ENCODE data around the gene VCPKMT. TPM values are rescaled to one million over a fixed set of nuclear protein-coding genes. Genes with fewer than 3 reads are reported as not detected.

Gene VCPKMT
- total and polyA plus RNA-seq, 8 donors, result 2.8 to 13.3 (median 3.0) TPM

DNA sequence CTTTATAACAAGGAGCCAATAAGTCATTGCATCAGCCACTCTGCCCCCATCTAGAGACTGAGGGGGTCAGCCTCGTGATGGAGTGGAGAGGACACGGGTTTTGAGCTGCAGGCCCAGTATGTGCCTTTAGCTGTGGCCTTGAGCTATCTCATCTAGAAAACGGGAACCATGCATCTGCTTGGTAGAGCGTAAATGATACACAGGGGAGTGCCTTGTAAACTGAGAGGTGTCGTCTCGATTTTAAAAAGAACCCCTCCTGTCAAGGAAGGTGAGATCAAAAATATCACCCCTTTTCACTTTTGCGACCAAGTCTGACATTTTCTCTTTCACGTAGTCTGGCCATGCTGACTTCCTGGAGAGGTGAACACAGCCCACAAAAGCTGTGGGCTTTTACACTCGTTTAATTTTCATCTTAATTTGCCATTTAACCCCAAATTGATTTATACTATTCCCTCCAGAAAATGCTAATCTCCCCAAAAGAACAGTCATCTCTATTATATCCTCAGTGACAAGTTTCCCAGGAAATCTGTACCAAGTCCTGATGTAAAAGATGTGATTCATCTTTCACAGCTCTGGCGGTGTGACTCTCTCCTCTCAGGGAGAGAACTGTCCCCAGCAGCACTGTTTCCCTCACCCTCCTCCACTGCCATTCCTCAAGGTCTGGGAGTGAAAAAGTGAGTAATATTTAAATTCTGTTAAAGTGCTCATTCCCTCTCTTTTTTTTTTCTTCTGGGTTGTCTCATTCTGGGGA is 30.6 kb downstream of the VCPKMT start:
- DNase-seq (no peak), ATAC-seq (no peak), FAIRE-seq (no peak)
- 80 to 81% methylated on average over 10 of the region's 10 CpGs for WGBS, 2 donors
- H3K36me3 ChIP-seq, result no peaks in the 10 kb centered on the region
- H3K4me3 ChIP-seq, result no peak overlapping the region
- H3K27ac ChIP-seq, result no peak overlapping the region
- H3K27me3 ChIP-seq, result no peaks in the 10 kb centered on the region
- intact Hi-C loops (cut with DNase I), result no loop called here
- TF ChIP-seq, protein P1, sequence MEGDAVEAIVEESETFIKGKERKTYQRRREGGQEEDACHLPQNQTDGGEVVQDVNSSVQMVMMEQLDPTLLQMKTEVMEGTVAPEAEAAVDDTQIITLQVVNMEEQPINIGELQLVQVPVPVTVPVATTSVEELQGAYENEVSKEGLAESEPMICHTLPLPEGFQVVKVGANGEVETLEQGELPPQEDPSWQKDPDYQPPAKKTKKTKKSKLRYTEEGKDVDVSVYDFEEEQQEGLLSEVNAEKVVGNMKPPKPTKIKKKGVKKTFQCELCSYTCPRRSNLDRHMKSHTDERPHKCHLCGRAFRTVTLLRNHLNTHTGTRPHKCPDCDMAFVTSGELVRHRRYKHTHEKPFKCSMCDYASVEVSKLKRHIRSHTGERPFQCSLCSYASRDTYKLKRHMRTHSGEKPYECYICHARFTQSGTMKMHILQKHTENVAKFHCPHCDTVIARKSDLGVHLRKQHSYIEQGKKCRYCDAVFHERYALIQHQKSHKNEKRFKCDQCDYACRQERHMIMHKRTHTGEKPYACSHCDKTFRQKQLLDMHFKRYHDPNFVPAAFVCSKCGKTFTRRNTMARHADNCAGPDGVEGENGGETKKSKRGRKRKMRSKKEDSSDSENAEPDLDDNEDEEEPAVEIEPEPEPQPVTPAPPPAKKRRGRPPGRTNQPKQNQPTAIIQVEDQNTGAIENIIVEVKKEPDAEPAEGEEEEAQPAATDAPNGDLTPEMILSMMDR (IDR thresholded peaks at IDR 0.05), result no peak
- no peaks in the 10 kb centered on the region for H3K9me3 ChIP-seq
- H3K4me1 ChIP-seq, result no peaks in the 10 kb centered on the region

DNA sequence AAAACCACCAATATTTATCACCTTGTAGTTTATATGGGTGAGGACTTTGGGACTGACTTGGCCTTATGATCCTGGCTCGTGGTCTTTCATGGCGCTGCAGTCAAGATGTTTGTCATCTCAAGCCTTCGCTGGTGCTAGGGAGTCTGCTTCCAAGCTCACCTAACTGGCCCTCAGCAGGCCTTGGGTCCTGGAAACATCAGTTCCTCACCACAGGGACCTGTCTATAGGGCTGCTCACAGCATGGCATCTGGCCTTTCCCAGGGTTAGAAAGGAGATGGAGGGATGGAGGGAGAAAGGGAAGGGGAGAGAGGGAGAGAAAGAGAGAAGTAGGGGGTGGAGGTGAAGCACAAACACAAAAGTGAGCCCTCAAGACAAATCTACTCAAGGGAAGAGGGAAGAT is 31.7 kb downstream of the VCPKMT start:
- no peak for ATAC-seq
- H3K36me3 ChIP-seq, result no peaks in the 10 kb centered on the region
- H3K27ac ChIP-seq, result no peak overlapping the region
- H3K9me3 ChIP-seq, result no peaks in the 10 kb centered on the region
- no peak overlapping the region for H3K4me3 ChIP-seq
- no peak for FAIRE-seq
- TF ChIP-seq, protein P1 (IDR thresholded peaks at IDR 0.05), result no peak
- no peaks in the 10 kb centered on the region for H3K27me3 ChIP-seq
- WGBS, 2 donors, result 89 to 94% methylated on average over 3 of the region's 3 CpGs
- intact Hi-C loops (cut with DNase I), result no loop called here
- DNase-seq, result no peak
- H3K4me1 ChIP-seq, result no peaks in the 10 kb centered on the region

DNA sequence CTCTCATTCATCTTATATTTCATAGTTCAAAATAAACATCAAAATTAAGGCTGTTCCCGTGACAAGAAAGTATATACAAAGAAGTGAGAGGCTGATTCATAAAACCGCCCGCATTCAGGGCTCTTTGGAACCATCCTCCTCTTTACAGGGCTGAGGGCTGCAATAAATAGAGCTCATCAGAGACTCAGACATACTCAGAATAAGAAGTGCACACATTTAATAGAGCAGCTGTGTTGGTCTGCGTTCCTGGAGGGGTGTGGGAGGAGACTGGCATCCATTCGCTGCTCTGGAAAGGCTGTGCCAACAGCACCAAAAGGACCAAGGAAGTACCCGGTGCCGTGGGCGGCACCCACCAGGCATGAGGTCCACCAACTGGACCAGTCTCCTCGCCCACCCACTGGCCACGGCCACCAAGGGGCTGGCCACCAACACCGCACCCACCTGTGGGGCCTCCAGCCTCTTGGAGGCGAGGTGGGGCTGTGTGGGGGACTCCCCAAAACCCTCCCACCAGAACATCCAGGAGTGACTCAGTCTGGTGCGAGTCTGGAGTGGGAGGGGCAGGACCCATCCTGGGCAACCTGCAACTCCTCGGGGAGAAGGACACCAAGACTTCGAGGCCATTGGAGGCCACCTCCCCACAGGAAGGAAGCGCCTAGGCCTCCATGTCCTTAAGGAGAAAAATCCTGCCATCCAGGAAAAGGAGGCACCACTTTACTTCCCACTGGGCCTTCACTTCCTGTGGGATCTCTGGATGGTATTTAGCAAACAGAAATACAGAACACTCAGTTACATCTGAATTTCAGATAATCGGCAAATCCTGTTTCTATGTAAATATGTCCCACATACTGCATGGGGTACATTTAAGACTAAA is 32.7 kb downstream of the VCPKMT start:
- Histone ChIP-seq H3K27me3 (no peaks in the 10 kb centered on the region), H3K36me3 (no peaks in the 10 kb centered on the region), H3K9me3 (no peaks in the 10 kb centered on the region), H3K4me3 (no peak overlapping the region), H3K27ac (no peak overlapping the region), H3K4me1 (no peaks in the 10 kb centered on the region)
- intact Hi-C loops (cut with DNase I), result no loop called here
- 88 to 93% methylated on average over 17 of the region's 17 CpGs for WGBS, 2 donors
- TF ChIP-seq, protein P1 (IDR thresholded peaks at IDR 0.05), result no peak
- ATAC-seq, result no peak
- DNase-seq, result no peak
- no peak for FAIRE-seq

DNA sequence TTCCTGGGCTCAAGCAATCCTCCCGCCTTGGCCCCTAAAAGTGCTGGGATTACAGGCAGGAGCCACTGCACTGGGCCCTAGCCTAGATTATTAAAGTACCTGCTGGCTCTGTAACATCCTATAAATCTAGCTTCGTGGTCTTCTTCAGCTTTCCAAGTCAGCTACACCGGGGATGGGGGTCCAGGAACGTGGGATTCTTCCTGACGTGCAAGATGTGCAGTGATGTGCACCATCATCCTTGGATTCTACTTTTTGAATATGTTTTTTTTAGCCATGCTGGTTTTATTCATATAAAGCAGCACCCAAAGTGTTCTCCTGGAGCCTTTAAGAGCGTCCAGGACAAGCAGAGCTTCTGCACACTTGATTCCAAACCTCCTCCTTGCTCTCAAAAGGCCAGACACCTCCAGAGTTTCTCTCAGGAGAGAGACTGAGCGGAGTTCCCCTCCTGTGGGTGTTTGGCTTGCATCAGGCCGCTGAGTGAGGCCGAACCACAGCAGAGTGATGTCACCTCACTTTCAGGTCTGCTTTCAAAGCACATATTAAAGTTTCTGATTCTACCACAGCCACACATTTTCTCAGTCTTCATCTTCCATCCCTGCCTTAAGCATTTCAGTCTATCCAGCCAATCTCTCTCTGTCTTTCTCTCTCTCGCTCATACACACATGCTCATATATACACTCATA is 33.4 kb downstream of the VCPKMT start:
- Histone ChIP-seq H3K36me3 (no peaks in the 10 kb centered on the region), H3K27ac (no peak overlapping the region), H3K4me1 (no peaks in the 10 kb centered on the region), H3K27me3 (no peaks in the 10 kb centered on the region), H3K9me3 (no peaks in the 10 kb centered on the region), H3K4me3 (no peak overlapping the region)
- TF ChIP-seq, protein P1 (IDR thresholded peaks at IDR 0.05), result no peak
- FAIRE-seq, result no peak
- intact Hi-C loops (cut with DNase I), result no loop called here
- ATAC-seq, result peak in 2 of 4 donors; percentile 62 to 70
- DNase-seq, result no peak
- 84 to 85% methylated on average over 10 of the region's 10 CpGs for WGBS, 2 donors
